Measurements from ENCODE around the gene ABCC12.

Gene ABCC12

GRCh38 chr16:48126801-48127644 lies 28.8 kb downstream of the ABCC12 start:
- Histone ChIP-seq H3K9ac (ENCODE audit: low read length) (no peak overlapping the region), H3K4me1 (ENCODE audit: control insufficient read depth in 1 of 2, insufficient read depth in 2 of 2, low read length in 2 of 2) (no peaks in the 10 kb centered on the region), H3K4ac (ENCODE audit: low read depth, low read length) (no peak overlapping the region), H3K23ac (ENCODE audit: low read length) (no peak overlapping the region), H3K18ac (ENCODE audit: low read length) (no peak overlapping the region), H2BK120ac (ENCODE audit: insufficient read depth, low read length, poor library complexity) (no peak overlapping the region), H3K4me2 (ENCODE audit: low read length) (no peak overlapping the region), H3K14ac (ENCODE audit: low read length) (no peak overlapping the region), H3K79me2 (ENCODE audit: control insufficient read depth, insufficient read depth, low read length, poor library complexity) (no peaks in the 10 kb centered on the region), H3K27ac (ENCODE audit: low read depth, low read length) (no peak overlapping the region), H4K8ac (ENCODE audit: low read depth, low read length) (no peak overlapping the region), H3K27me3 (ENCODE audit: insufficient read depth, low read length) (no peaks in the 10 kb centered on the region), H3K79me1 (ENCODE audit: low read length) (no peaks in the 10 kb centered on the region), H4K12ac (ENCODE audit: low read depth, low read length) (no peak overlapping the region), H2BK12ac (ENCODE audit: low read length) (no peak overlapping the region), H4K91ac (ENCODE audit: low read depth, low read length) (no peak overlapping the region), H3K4me3 (ENCODE audit: low read depth, low read length) (no peak overlapping the region), H2BK5ac (ENCODE audit: low read depth, low read length, poor library complexity) (no peak overlapping the region), H3K36me3 (ENCODE audit: control insufficient read depth in 1 of 2, insufficient read depth in 2 of 2, low read length in 2 of 2) (no peaks in the 10 kb centered on the region), H2AFZ (ENCODE audit: insufficient read depth, low read length, poor library complexity) (no peak overlapping the region), H3K9me3 (ENCODE audit: insufficient read depth, low read depth, low read length) (peaks cover 2% of the 10 kb centered on the region), H2AK5ac (ENCODE audit: low read length) (no peak overlapping the region)
- no CpG with 5 or more reads among the region's 13 CpGs for WGBS (ENCODE audit: extremely low coverage, insufficient coverage, insufficient read length)
- no peak for DNase-seq

- WGBS (ENCODE audit: extremely low coverage, insufficient coverage, insufficient read length) = no CpG with 5 or more reads among the region's 5 CpGs
- no peak overlapping the region for H2BK5ac ChIP-seq (ENCODE audit: low read depth, low read length, poor library complexity)
Observed at GRCh38 chr16:48125888-48126287, 29.9 kb downstream of the ABCC12 start.

GRCh38 chr16:48124266-48124665 lies 31.5 kb downstream of the ABCC12 start:
- Histone ChIP-seq H2BK12ac (ENCODE audit: low read length) (no peak overlapping the region), H3K27ac (ENCODE audit: low read depth, low read length) (no peak overlapping the region), H3K36me3 (ENCODE audit: control insufficient read depth in 1 of 2, insufficient read depth in 2 of 2, low read length in 2 of 2) (no peaks in the 10 kb centered on the region), H3K4me1 (ENCODE audit: control insufficient read depth in 1 of 2, insufficient read depth in 2 of 2, low read length in 2 of 2) (no peaks in the 10 kb centered on the region), H3K18ac (ENCODE audit: low read length) (no peak overlapping the region), H2AK5ac (ENCODE audit: low read length) (no peak overlapping the region), H3K27me3 (ENCODE audit: insufficient read depth, low read length) (no peaks in the 10 kb centered on the region), H3K9me3 (ENCODE audit: insufficient read depth, low read depth, low read length) (peaks cover 2% of the 10 kb centered on the region), H4K12ac (ENCODE audit: low read depth, low read length) (no peak overlapping the region), H4K91ac (ENCODE audit: low read depth, low read length) (no peak overlapping the region), H3K4ac (ENCODE audit: low read depth, low read length) (no peak overlapping the region), H4K8ac (ENCODE audit: low read depth, low read length) (no peak overlapping the region), H3K79me1 (ENCODE audit: low read length) (no peaks in the 10 kb centered on the region), H3K4me3 (ENCODE audit: low read depth, low read length) (no peak overlapping the region), H3K9ac (ENCODE audit: low read length) (no peak overlapping the region), H2AFZ (ENCODE audit: insufficient read depth, low read length, poor library complexity) (no peak overlapping the region), H3K4me2 (ENCODE audit: low read length) (no peak overlapping the region), H2BK120ac (ENCODE audit: insufficient read depth, low read length, poor library complexity) (no peak overlapping the region), H3K79me2 (ENCODE audit: control insufficient read depth, insufficient read depth, low read length, poor library complexity) (no peaks in the 10 kb centered on the region), H2BK5ac (ENCODE audit: low read depth, low read length, poor library complexity) (no peak overlapping the region), H3K23ac (ENCODE audit: low read length) (peak overlapping the region; percentile 42), H3K14ac (ENCODE audit: low read length) (no peak overlapping the region)
- no peak for DNase-seq
- WGBS (ENCODE audit: extremely low coverage, insufficient coverage, insufficient read length) = no CpG with 5 or more reads among the region's 2 CpGs

More at GRCh38 chr16:48125888-48126287, 29.9 kb downstream of the ABCC12 start:
- H4K12ac ChIP-seq (ENCODE audit: low read depth, low read length) = no peak overlapping the region
- no peak overlapping the region for H3K18ac ChIP-seq (ENCODE audit: low read length)
- H3K9ac ChIP-seq (ENCODE audit: low read length) = no peak overlapping the region
- H3K36me3 ChIP-seq (ENCODE audit: control insufficient read depth in 1 of 2, insufficient read depth in 2 of 2, low read length in 2 of 2) = no peaks in the 10 kb centered on the region
- H3K4ac ChIP-seq (ENCODE audit: low read depth, low read length) = no peak overlapping the region
- H3K79me1 ChIP-seq (ENCODE audit: low read length) = no peaks in the 10 kb centered on the region
- H2BK120ac ChIP-seq (ENCODE audit: insufficient read depth, low read length, poor library complexity) = no peak overlapping the region
- H3K23ac ChIP-seq (ENCODE audit: low read length) = no peak overlapping the region
- H2AFZ ChIP-seq (ENCODE audit: insufficient read depth, low read length, poor library complexity) = no peak overlapping the region
- no peaks in the 10 kb centered on the region for H3K4me1 ChIP-seq (ENCODE audit: control insufficient read depth in 1 of 2, insufficient read depth in 2 of 2, low read length in 2 of 2)
- H3K14ac ChIP-seq (ENCODE audit: low read length) = no peak overlapping the region
- H2BK12ac ChIP-seq (ENCODE audit: low read length) = no peak overlapping the region
- no peak overlapping the region for H3K4me2 ChIP-seq (ENCODE audit: low read length)
- no peak overlapping the region for H4K8ac ChIP-seq (ENCODE audit: low read depth, low read length)
- no peak overlapping the region for H3K4me3 ChIP-seq (ENCODE audit: low read depth, low read length)
- DNase-seq = no peak
- no peak overlapping the region for H3K27ac ChIP-seq (ENCODE audit: low read depth, low read length)
- peaks cover 2% of the 10 kb centered on the region for H3K9me3 ChIP-seq (ENCODE audit: insufficient read depth, low read depth, low read length)
- H3K79me2 ChIP-seq (ENCODE audit: control insufficient read depth, insufficient read depth, low read length, poor library complexity) = no peaks in the 10 kb centered on the region
- no peaks in the 10 kb centered on the region for H3K27me3 ChIP-seq (ENCODE audit: insufficient read depth, low read length)
- no peak overlapping the region for H2AK5ac ChIP-seq (ENCODE audit: low read length)
- no peak overlapping the region for H4K91ac ChIP-seq (ENCODE audit: low read depth, low read length)

GRCh38 chr16:48123104-48123788 lies 32.5 kb downstream of the ABCC12 start:
- H3K23ac ChIP-seq (ENCODE audit: low read length) = no peak overlapping the region
- no peak overlapping the region for H3K4me2 ChIP-seq (ENCODE audit: low read length)
- H3K27ac ChIP-seq (ENCODE audit: low read depth, low read length) = no peak overlapping the region
- no peak overlapping the region for H3K4ac ChIP-seq (ENCODE audit: low read depth, low read length)
- H2BK120ac ChIP-seq (ENCODE audit: insufficient read depth, low read length, poor library complexity) = no peak overlapping the region
- H2AFZ ChIP-seq (ENCODE audit: insufficient read depth, low read length, poor library complexity) = no peak overlapping the region
- whole genome bisulfite sequencing (ENCODE audit: extremely low coverage, insufficient coverage, insufficient read length) = no CpG with 5 or more reads among the region's 5 CpGs
- no peak overlapping the region for H2BK5ac ChIP-seq (ENCODE audit: low read depth, low read length, poor library complexity)
- no peak overlapping the region for H2AK5ac ChIP-seq (ENCODE audit: low read length)
- H4K8ac ChIP-seq (ENCODE audit: low read depth, low read length) = no peak overlapping the region
- H3K79me2 ChIP-seq (ENCODE audit: control insufficient read depth, insufficient read depth, low read length, poor library complexity) = no peaks in the 10 kb centered on the region
- no peak overlapping the region for H2BK12ac ChIP-seq (ENCODE audit: low read length)
- H3K4me1 ChIP-seq (ENCODE audit: control insufficient read depth in 1 of 2, insufficient read depth in 2 of 2, low read length in 2 of 2) = no peaks in the 10 kb centered on the region
- H3K14ac ChIP-seq (ENCODE audit: low read length) = no peak overlapping the region
- no peak overlapping the region for H4K12ac ChIP-seq (ENCODE audit: low read depth, low read length)
- no peak overlapping the region for H3K4me3 ChIP-seq (ENCODE audit: low read depth, low read length)
- H3K9me3 ChIP-seq (ENCODE audit: insufficient read depth, low read depth, low read length) = peaks cover 2% of the 10 kb centered on the region
- H3K36me3 ChIP-seq (ENCODE audit: control insufficient read depth in 1 of 2, insufficient read depth in 2 of 2, low read length in 2 of 2) = no peaks in the 10 kb centered on the region
- H3K79me1 ChIP-seq (ENCODE audit: low read length) = no peaks in the 10 kb centered on the region
- H3K18ac ChIP-seq (ENCODE audit: low read length) = no peak overlapping the region
- H3K9ac ChIP-seq (ENCODE audit: low read length) = no peak overlapping the region
- no peaks in the 10 kb centered on the region for H3K27me3 ChIP-seq (ENCODE audit: insufficient read depth, low read length)
- H4K91ac ChIP-seq (ENCODE audit: low read depth, low read length) = no peak overlapping the region
- peak; percentile 74 to 80 for DNase-seq

Measured in trophoblast cell (in vitro differentiated cells and primary cell).